Measurements from ENCODE around the gene DAAM2.

- TF ChIP-seq, protein P1, sequence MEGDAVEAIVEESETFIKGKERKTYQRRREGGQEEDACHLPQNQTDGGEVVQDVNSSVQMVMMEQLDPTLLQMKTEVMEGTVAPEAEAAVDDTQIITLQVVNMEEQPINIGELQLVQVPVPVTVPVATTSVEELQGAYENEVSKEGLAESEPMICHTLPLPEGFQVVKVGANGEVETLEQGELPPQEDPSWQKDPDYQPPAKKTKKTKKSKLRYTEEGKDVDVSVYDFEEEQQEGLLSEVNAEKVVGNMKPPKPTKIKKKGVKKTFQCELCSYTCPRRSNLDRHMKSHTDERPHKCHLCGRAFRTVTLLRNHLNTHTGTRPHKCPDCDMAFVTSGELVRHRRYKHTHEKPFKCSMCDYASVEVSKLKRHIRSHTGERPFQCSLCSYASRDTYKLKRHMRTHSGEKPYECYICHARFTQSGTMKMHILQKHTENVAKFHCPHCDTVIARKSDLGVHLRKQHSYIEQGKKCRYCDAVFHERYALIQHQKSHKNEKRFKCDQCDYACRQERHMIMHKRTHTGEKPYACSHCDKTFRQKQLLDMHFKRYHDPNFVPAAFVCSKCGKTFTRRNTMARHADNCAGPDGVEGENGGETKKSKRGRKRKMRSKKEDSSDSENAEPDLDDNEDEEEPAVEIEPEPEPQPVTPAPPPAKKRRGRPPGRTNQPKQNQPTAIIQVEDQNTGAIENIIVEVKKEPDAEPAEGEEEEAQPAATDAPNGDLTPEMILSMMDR (IDR thresholded peaks at IDR 0.05) = no peak
- TF ChIP-seq POLR2A (IDR thresholded peaks at IDR 0.05) (no peak), EP300 (IDR thresholded peaks at IDR 0.05) (no peak)
Measured at GRCh38 chr6:39754514-39755115, 37.6 kb upstream of the DAAM2 start.
